ENCODE data around the gene RAB3IP.
"Not testable (repeated sequence)": the region's sequence is repeated elsewhere in the genome, so short reads cannot be mapped to it uniquely, and the experiment has no call there.

RAB3IP gene

DNA sequence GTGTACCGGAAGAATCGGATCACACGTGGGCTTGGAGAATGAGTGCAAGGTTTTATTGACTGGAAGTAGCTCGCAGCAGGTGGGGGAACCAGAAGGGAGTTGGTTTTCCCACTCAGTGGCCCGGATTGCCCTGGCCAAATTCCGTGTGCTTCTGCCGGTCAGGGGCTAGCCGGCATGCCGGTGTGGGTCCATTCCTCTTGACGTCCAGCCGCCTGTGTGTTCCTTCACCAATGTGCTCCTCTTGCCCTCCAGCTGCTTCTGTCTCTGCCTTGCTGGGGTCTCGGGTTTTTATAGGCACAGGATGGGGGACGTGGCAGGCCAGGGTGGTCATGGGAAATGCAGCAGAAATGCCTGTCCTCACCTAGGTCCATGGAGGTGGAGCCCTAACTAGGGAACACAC lies 97.4 kb downstream of the RAB3IP start:
- no peak for DNase-seq (ENCODE audit: low spot score)

GRCh38 chr12:69837191-69837590 lies 98.5 kb downstream of the RAB3IP start:
- DNase-seq (ENCODE audit: low spot score) = no peak

DNA sequence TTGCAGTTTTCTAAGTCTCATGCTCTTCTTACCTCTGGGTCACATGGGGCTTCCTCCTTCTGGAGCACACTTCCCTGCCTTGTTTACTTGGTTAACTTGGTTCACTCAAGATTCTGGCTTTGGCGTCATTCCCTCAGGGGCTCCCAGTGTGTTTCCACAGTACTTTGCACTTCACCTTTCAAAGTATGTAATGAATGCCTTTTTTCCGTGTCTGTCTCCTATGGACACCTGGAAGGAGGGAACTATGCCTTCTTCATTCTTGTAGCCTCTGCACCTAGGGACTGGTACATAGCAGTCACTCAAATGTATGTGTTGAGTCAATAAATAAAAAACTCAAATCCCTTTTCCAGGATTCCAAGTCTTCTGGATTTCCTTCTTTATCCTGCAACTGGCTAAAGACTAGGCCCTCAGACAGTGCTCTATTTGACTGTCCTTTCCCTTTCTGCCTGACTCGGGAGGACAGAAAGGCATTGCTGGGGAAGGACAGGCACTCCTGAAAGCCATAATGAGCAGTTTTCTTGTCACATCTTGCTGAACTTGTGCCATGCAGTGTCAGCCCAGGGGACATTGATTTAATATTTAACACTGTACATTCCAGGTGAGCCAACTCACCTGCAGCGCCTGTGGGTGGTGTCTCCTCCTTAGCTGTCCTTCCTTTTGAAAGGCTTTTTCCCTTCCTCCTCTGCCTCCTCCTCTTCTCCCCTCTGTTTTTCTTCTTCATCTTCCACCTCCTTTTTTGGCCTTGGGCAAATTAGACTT lies 99.2 kb downstream of the RAB3IP start:
- DNase-seq (ENCODE audit: low spot score) = no peak

- no peak for DNase-seq (ENCODE audit: low spot score)
Observed at GRCh38 chr12:69840727-69841126, 102.1 kb downstream of the RAB3IP start.

GRCh38 chr12:69843608-69844007 lies 104.9 kb downstream of the RAB3IP start:
- no peak for DNase-seq (ENCODE audit: low spot score)

DNA sequence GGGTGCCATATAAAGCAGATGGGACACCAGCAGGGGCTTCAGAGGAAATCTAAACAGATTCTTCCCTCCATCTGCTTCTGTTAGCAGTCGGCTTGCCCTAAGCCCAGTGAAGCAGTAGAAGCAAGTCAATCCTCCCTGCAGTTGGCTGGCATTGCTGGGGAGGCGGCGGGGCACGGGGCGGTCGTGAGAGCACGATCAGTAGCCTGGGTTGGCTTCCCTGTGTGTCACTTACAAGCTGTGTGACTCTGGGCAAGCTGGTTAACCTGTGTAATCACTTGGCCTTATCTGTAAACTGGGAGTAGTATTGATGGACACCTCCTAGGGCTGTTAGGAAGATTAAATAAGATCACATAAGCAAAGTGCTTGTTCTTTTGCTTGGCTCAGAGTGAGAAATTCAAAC lies 105.8 kb downstream of the RAB3IP start:
- no peak for DNase-seq (ENCODE audit: low spot score)

GRCh38 chr12:69844836-69845235 lies 106.2 kb downstream of the RAB3IP start:
- DNase-seq (ENCODE audit: low spot score) = no peak

- no peak for DNase-seq (ENCODE audit: low spot score)
Observed at GRCh38 chr12:69846976-69847375, 108.3 kb downstream of the RAB3IP start.

DNA sequence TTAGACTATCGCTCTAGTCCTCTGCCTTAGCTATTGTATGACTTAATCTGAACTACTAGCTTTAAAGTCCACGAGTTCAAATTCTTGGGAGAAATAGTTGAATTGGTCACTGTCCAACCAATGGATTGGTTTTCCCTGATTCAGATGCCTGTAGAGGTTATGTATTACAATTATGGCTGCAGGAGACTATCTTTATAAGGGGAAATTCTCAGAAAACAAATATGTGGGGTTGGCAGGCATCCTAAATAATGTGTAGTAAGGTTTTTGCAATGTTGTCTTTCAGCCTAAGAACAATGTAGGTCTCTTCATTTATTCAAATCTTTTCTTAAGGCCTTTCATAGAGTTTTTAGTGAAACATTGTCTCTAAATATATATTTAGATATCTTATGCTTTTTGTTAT lies 113.3 kb downstream of the RAB3IP start:
- DNase-seq (ENCODE audit: low spot score) = no peak

DNA sequence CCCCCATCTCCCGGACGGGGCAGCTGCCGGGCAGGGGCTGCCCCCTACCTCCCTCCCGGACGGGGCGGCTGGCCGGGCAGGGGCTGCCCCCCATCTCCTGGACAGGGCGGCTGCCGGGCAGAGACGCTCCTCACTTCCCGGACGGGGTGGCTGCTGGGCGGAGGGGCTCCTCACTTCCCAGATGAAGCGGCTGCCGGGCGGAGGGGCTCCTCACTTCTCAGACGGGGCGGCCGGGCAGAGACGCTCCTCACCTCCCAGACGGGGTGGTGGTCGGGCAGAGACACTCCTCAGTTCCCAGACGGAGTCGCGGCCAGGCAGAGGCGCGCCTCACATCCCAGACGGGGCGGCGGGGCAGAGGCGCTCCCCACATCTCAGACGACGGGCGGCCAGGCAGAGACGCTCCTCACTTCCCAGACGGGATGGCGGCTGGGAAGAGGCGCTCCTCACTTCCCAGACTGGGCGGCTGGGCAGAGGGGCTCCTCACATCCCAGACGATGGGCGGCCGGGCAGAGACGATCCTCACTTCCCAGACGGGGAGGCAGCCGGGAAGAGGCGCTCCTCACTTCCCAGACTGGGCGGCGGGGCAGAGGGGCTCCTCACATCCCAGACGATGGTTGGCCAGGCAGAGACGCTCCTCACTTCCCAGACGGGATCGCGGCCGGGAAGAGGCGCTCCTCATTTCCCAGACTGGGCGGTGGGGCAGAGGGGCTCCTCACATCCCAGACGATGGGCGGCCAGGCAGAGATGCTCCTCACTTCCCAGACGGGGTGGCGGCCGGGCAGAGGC lies 114.7 kb downstream of the RAB3IP start:
- not testable (repeated sequence) for DNase-seq (ENCODE audit: low spot score)

DNA sequence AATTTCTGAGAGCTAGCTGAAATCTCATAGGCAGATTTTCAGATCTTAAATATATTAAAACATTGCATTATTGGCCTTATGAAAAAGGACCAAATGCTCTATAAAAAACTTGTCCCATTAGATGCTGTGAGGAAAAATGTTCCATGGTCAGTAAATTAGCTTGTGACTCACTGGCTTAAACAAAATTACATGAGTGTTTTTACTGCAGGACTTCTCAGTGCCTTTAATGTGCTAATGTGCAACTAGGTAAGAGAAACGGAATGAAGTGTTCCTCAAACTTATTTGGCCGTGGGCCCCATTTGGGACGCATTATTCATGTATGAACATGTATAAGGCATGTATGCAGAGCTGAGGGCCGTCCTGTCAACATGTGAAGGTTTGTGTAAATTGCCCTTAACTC lies 128.0 kb downstream of the RAB3IP start:
- DNase-seq (ENCODE audit: low spot score) = no peak

DNA sequence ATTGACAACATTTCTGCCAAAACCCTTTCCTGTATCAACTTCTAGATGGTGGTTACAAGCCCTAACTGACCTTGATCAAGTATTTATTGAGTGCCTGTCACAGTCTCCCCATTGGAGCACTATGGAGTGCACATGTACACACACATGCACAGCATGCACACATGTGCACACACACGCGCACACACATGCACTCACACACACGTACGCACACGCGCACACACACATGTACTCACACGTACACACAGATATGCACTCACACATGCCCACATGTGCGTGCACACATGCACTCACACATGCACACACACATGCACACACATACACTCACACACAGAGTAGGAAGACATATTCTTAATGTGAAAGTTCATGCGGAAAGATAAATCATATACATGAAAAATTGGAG lies 130.0 kb downstream of the RAB3IP start:
- DNase-seq (ENCODE audit: low spot score) = no peak

DNA sequence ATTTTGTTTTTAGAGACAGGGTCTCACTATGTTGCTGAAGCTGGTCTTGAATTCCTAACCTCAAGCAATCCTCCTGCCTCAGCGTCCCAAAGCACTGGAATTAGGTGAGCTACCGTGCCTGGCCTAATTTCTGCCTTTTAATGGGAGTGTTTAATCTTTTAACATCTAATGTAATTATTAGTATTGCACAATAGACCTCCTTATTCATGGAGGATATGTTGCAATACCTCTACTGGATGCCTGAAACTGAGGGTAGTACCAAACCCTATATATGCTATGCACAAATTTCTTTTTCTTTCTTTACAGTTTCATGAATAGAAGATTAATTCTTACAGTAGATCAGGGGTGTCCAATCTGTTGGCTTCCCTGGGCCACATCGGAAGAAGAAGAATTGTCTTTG lies 134.1 kb downstream of the RAB3IP start:
- DNase-seq (ENCODE audit: low spot score) = no peak

Data from AG20443 (cell line).